ENCODE data around the gene TMEM38B.

TMEM38B gene

DNA sequence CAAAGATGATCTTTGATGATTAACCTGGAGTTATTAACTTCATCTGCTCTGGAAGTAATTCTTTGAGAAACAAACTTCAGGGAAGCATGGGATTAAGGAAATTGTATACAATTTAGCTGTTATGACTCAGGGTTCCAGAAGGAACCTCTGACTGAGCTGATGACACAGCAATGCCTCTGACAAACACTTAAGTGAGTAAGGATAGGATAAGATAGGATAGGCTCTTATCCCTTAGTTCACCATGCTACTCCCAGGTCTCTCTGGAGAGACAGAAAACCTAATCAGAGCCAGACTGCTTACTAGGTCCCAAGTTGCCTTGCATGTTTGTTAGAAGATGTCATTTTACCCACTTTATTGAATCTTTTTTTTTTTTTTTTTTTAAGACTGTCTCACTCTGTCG, 12.6 kb upstream of the TMEM38B start:
- H3K27me3 ChIP-seq (replicated peaks in 2 of 5; ENCODE audit: control insufficient read depth in 4 of 5, insufficient read depth in 5 of 5, low read length in 4 of 5): no peaks in the 10 kb centered on the region
- no CpG with 5 or more reads among the region's 1 CpG for WGBS (ENCODE audit: insufficient coverage)
- H3K27ac ChIP-seq (ENCODE audit: insufficient read depth in 1 of 2, low read depth in 1 of 2, low read length in 2 of 2, poor library complexity in 1 of 2, severe bottlenecking in 2 of 2): no peak overlapping the region
- ChIA-PET POLR2A (no interaction called here), CTCF (no interaction called here)
- no peak for DNase-seq
- H3K4me1 ChIP-seq (ENCODE audit: control extremely low read depth in 1 of 4, control insufficient read depth in 4 of 4, insufficient read depth in 4 of 4, low read length in 3 of 4): no peaks in the 10 kb centered on the region
- no peaks in the 10 kb centered on the region for H3K9me3 ChIP-seq (ENCODE audit: control extremely low read depth in 1 of 5, control insufficient read depth in 4 of 5, insufficient read depth in 2 of 5, low read depth in 1 of 5, low read length in 4 of 5)
- H3K4me3 ChIP-seq (ENCODE audit: control insufficient read depth in 1 of 7, extremely low read depth in 1 of 7, insufficient read depth in 4 of 7, low read depth in 2 of 7, low read length in 6 of 7): no peak overlapping the region
- H3K36me3 ChIP-seq (ENCODE audit: control insufficient read depth in 4 of 4, insufficient read depth in 4 of 4, low read length in 3 of 4): no peaks in the 10 kb centered on the region

GRCh38 chr9:105683688-105684275, 10.6 kb upstream of the TMEM38B start:
- no peaks in the 10 kb centered on the region for H3K36me3 ChIP-seq (ENCODE audit: control insufficient read depth in 4 of 4, insufficient read depth in 4 of 4, low read length in 3 of 4)
- ChIA-PET POLR2A (no interaction called here), CTCF (no interaction called here)
- H3K4me3 ChIP-seq (ENCODE audit: control insufficient read depth in 1 of 7, extremely low read depth in 1 of 7, insufficient read depth in 4 of 7, low read depth in 2 of 7, low read length in 6 of 7): no peak overlapping the region
- H3K9me3 ChIP-seq (ENCODE audit: control extremely low read depth in 1 of 5, control insufficient read depth in 4 of 5, insufficient read depth in 2 of 5, low read depth in 1 of 5, low read length in 4 of 5): no peaks in the 10 kb centered on the region
- H3K27ac ChIP-seq (ENCODE audit: insufficient read depth in 1 of 2, low read depth in 1 of 2, low read length in 2 of 2, poor library complexity in 1 of 2, severe bottlenecking in 2 of 2): no peak overlapping the region
- H3K27me3 ChIP-seq (replicated peaks in 2 of 5; ENCODE audit: control insufficient read depth in 4 of 5, insufficient read depth in 5 of 5, low read length in 4 of 5): no peaks in the 10 kb centered on the region
- WGBS (ENCODE audit: insufficient coverage): 100% methylated on average over 1 of the region's 1 CpG
- DNase-seq: no peak
- no peaks in the 10 kb centered on the region for H3K4me1 ChIP-seq (ENCODE audit: control extremely low read depth in 1 of 4, control insufficient read depth in 4 of 4, insufficient read depth in 4 of 4, low read length in 3 of 4)

- no peak for DNase-seq
- ChIA-PET CTCF (interaction anchor here (0.7 kb wide), 1 partner anchor 78 kb away, joined by 3 read pairs; no protein-coding TSS in a partner anchor), POLR2A (no interaction called here)
- peaks cover 0 to under 1% (median 0%) of the 10 kb centered on the region in 5 experiments for H3K27me3 ChIP-seq (replicated peaks in 2 of 5; ENCODE audit: control insufficient read depth in 4 of 5, insufficient read depth in 5 of 5, low read length in 4 of 5)
- 100% methylated on average over 4 of the region's 4 CpGs for WGBS (ENCODE audit: insufficient coverage)
- no peak overlapping the region for H3K27ac ChIP-seq (ENCODE audit: insufficient read depth in 1 of 2, low read depth in 1 of 2, low read length in 2 of 2, poor library complexity in 1 of 2, severe bottlenecking in 2 of 2)
- H3K4me1 ChIP-seq (ENCODE audit: control extremely low read depth in 1 of 4, control insufficient read depth in 4 of 4, insufficient read depth in 4 of 4, low read length in 3 of 4): no peaks in the 10 kb centered on the region
- H3K9me3 ChIP-seq (ENCODE audit: control extremely low read depth in 1 of 5, control insufficient read depth in 4 of 5, insufficient read depth in 2 of 5, low read depth in 1 of 5, low read length in 4 of 5): no peaks in the 10 kb centered on the region
- H3K4me3 ChIP-seq (ENCODE audit: control insufficient read depth in 1 of 7, extremely low read depth in 1 of 7, insufficient read depth in 4 of 7, low read depth in 2 of 7, low read length in 6 of 7): no peak overlapping the region
- H3K36me3 ChIP-seq (ENCODE audit: control insufficient read depth in 4 of 4, insufficient read depth in 4 of 4, low read length in 3 of 4): no peaks in the 10 kb centered on the region
Measured at GRCh38 chr9:105686936-105687335, 7.4 kb upstream of the TMEM38B start.

GRCh38 chr9:105690742-105691141, 3.6 kb upstream of the TMEM38B start:
- H3K36me3 ChIP-seq (ENCODE audit: control insufficient read depth in 4 of 4, insufficient read depth in 4 of 4, low read length in 3 of 4): no peaks in the 10 kb centered on the region
- H3K4me3 ChIP-seq (ENCODE audit: control insufficient read depth in 1 of 7, extremely low read depth in 1 of 7, insufficient read depth in 4 of 7, low read depth in 2 of 7, low read length in 6 of 7): no peak overlapping the region
- POLR2A ChIA-PET: no interaction called here
- H3K27ac ChIP-seq (ENCODE audit: insufficient read depth in 1 of 2, low read depth in 1 of 2, low read length in 2 of 2, poor library complexity in 1 of 2, severe bottlenecking in 2 of 2): no peak overlapping the region
- CTCF ChIA-PET: interaction anchor here (1.0 to 3.6 kb wide), 3 partner anchors 13 to 34 kb away, joined by 4 to 10 read pairs (median 8); no protein-coding TSS in a partner anchor
- peaks cover 0 to 2% (median 0%) of the 10 kb centered on the region in 5 experiments for H3K27me3 ChIP-seq (replicated peaks in 2 of 5; ENCODE audit: control insufficient read depth in 4 of 5, insufficient read depth in 5 of 5, low read length in 4 of 5)
- DNase-seq: peak in 2 of 3 donors; percentile 24 to 33
- no peaks in the 10 kb centered on the region for H3K9me3 ChIP-seq (ENCODE audit: control extremely low read depth in 1 of 5, control insufficient read depth in 4 of 5, insufficient read depth in 2 of 5, low read depth in 1 of 5, low read length in 4 of 5)
- WGBS (ENCODE audit: insufficient coverage): no CpG with 5 or more reads among the region's 2 CpGs
- peaks cover 16 to 20% (median 18%) of the 10 kb centered on the region in 4 experiments for H3K4me1 ChIP-seq (ENCODE audit: control extremely low read depth in 1 of 4, control insufficient read depth in 4 of 4, insufficient read depth in 4 of 4, low read length in 3 of 4)

GRCh38 chr9:105693435-105694189, 729 bp upstream of the TMEM38B start:
- Histone ChIP-seq H3K27ac (ENCODE audit: insufficient read depth in 1 of 2, low read depth in 1 of 2, low read length in 2 of 2, poor library complexity in 1 of 2, severe bottlenecking in 2 of 2) (peak overlapping the region in 1 of 2 experiments; percentile 61), H3K36me3 (ENCODE audit: control insufficient read depth in 4 of 4, insufficient read depth in 4 of 4, low read length in 3 of 4) (no peaks in the 10 kb centered on the region), H3K4me1 (ENCODE audit: control extremely low read depth in 1 of 4, control insufficient read depth in 4 of 4, insufficient read depth in 4 of 4, low read length in 3 of 4) (peaks cover 16 to 33% (median 23%) of the 10 kb centered on the region in 4 experiments), H3K27me3 (replicated peaks in 2 of 5; ENCODE audit: control insufficient read depth in 4 of 5, insufficient read depth in 5 of 5, low read length in 4 of 5) (peaks cover 0 to 2% (median 0%) of the 10 kb centered on the region in 5 experiments), H3K9me3 (ENCODE audit: control extremely low read depth in 1 of 5, control insufficient read depth in 4 of 5, insufficient read depth in 2 of 5, low read depth in 1 of 5, low read length in 4 of 5) (no peaks in the 10 kb centered on the region), H3K4me3 (ENCODE audit: control insufficient read depth in 1 of 7, extremely low read depth in 1 of 7, insufficient read depth in 4 of 7, low read depth in 2 of 7, low read length in 6 of 7) (peak overlapping the region in 6 of 7 experiments; percentile 78 to 93 (median 86))
- peak in 2 of 3 donors; percentile 55 to 65 for DNase-seq
- CTCF ChIA-PET: interaction anchor here (0.7 to 1.7 kb wide), 5 partner anchors 17 to 884 kb away, joined by 3 to 4 read pairs (median 3); no protein-coding TSS in a partner anchor
- WGBS (ENCODE audit: insufficient coverage): 0% methylated on average over 8 of the region's 15 CpGs
- POLR2A ChIA-PET: no interaction called here

GRCh38 chr9:105694848-105695581, 674 bp downstream of the TMEM38B start:
- Histone ChIP-seq H3K27ac (ENCODE audit: insufficient read depth in 1 of 2, low read depth in 1 of 2, low read length in 2 of 2, poor library complexity in 1 of 2, severe bottlenecking in 2 of 2) (peak overlapping the region in 1 of 2 experiments; percentile 61), H3K4me3 (ENCODE audit: control insufficient read depth in 1 of 7, extremely low read depth in 1 of 7, insufficient read depth in 4 of 7, low read depth in 2 of 7, low read length in 6 of 7) (peak overlapping the region; percentile 74 to 93 (median 84)), H3K36me3 (ENCODE audit: control insufficient read depth in 4 of 4, insufficient read depth in 4 of 4, low read length in 3 of 4) (no peaks in the 10 kb centered on the region), H3K4me1 (ENCODE audit: control extremely low read depth in 1 of 4, control insufficient read depth in 4 of 4, insufficient read depth in 4 of 4, low read length in 3 of 4) (peaks cover 23 to 45% (median 29%) of the 10 kb centered on the region in 4 experiments), H3K9me3 (ENCODE audit: control extremely low read depth in 1 of 5, control insufficient read depth in 4 of 5, insufficient read depth in 2 of 5, low read depth in 1 of 5, low read length in 4 of 5) (no peaks in the 10 kb centered on the region), H3K27me3 (replicated peaks in 2 of 5; ENCODE audit: control insufficient read depth in 4 of 5, insufficient read depth in 5 of 5, low read length in 4 of 5) (peaks cover 0 to 2% (median 0%) of the 10 kb centered on the region in 5 experiments)
- WGBS (ENCODE audit: insufficient coverage): under 1% methylated on average over 41 of the region's 42 CpGs
- ChIA-PET CTCF (interaction anchor here (1.7 kb wide), 1 partner anchor 23 kb away, joined by 4 read pairs; no protein-coding TSS in a partner anchor), POLR2A (no interaction called here)
- peak in 2 of 3 donors; percentile 79 to 86 for DNase-seq

Measured in common myeloid progenitor, CD34-positive (primary cell).